ENCODE measurements around the gene CHST9. TPM values are rescaled to one million over a fixed set of nuclear protein-coding genes. Genes with fewer than 3 reads are reported as not detected.

Gene CHST9
- polyA plus RNA-seq, 1 donor from 2014 or later = 0.32 TPM

DNA sequence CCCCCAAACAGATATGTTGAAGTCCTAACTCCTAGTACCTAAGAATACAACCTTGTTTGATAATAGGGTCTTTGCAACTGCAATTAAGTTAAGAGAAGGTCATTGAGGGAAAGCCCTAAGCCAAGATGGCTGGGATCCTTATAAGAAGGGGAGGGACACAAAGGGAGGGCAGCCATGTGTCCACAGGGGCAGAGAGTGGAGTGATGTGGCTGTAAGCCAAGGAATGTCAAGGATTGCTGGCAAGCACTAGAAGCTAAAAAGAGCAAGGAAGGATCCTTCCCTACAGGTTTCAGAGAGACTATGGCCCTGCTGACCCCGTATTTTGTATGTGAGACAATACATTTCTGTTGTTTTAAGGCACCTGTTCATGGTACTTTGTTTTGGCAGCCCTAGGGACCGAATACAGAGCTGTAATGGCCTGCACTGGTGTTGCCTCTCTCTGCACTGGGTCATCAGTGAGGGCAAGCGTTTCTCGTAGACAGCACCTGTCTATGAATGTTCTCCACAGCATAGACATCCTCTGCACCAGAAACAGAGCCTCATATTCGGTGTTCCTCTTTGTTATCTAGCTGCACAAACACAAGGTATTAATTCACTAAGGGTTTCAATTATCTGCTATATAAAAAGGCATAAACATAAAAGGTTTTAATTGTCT, 244.2 kb downstream of the CHST9 start:
- Histone ChIP-seq H3F3A (ENCODE audit: insufficient read depth, low read length, poor library complexity, severe bottlenecking) (no peaks in the 10 kb centered on the region), H3K4me2 (ENCODE audit: low read length) (no peak overlapping the region), H3K4me3 (ENCODE audit: low read length) (no peak overlapping the region), H3K27me3 (ENCODE audit: insufficient read depth, low read depth, low read length) (no peaks in the 10 kb centered on the region), H3K79me2 (replicated peaks; ENCODE audit: insufficient read depth, low read length) (no peaks in the 10 kb centered on the region), H3K9me3 (ENCODE audit: low read length) (no peaks in the 10 kb centered on the region), H3K9me2 (ENCODE audit: insufficient read depth, low read length) (no peaks in the 10 kb centered on the region), H3K36me3 (ENCODE audit: insufficient read depth, low read length) (no peaks in the 10 kb centered on the region), H4K20me1 (ENCODE audit: insufficient read depth) (no peaks in the 10 kb centered on the region), H3K27ac (ENCODE audit: low read length) (no peak overlapping the region), H2AFZ (ENCODE audit: low read depth, low read length) (no peak overlapping the region), H3K9ac (ENCODE audit: low read length) (no peak overlapping the region)
- TF ChIP-seq TAF1 (IDR thresholded peaks at IDR 0.05; ENCODE audit: low read depth) = no peak
- TF ChIP-seq SMC3 (conservative IDR thresholded peaks at IDR 0.05; ENCODE audit: poor library complexity) = no peak
- no peak for TF ChIP-seq RAD21 (conservative IDR thresholded peaks at IDR 0.05)
- TF ChIP-seq MXI1 (conservative IDR thresholded peaks at IDR 0.05; ENCODE audit: poor library complexity, severe bottlenecking) = no peak
- no peak for TF ChIP-seq CTCF (IDR thresholded peaks at IDR 0.05; ENCODE audit: poor library complexity, severe bottlenecking)
- no peak for TF ChIP-seq POLR2AphosphoS5 (IDR thresholded peaks at IDR 0.05)

DNA sequence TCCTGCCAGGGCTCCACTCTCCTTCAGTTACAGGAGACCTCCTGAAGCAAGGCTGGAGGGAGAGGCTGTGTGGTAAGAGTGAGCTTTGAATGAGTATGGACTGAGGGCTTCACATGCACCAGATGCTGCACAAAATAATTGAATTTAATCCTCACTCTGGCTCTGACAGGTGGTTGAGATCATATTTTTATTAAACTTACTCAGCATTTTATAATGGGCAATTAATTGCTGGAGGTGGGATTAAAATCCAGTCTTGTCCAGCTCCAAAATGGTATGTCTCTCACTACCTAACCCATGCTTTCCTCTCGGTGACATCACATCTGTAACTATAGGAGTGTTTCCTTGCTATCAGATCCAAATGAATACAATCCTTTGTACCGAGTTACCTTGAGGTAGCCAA, 253.4 kb downstream of the CHST9 start:
- TF ChIP-seq CTCF (IDR thresholded peaks at IDR 0.05; ENCODE audit: poor library complexity, severe bottlenecking) = no peak
- TF ChIP-seq MXI1 (conservative IDR thresholded peaks at IDR 0.05; ENCODE audit: poor library complexity, severe bottlenecking) = no peak
- TF ChIP-seq POLR2AphosphoS5 (IDR thresholded peaks at IDR 0.05) = no peak
- TF ChIP-seq REST (IDR thresholded peaks at IDR 0.05; ENCODE audit: borderline replicate concordance) = no peak
- TF ChIP-seq EZH2 (IDR thresholded peaks at IDR 0.05; ENCODE audit: borderline replicate concordance, insufficient read depth, low read length, poor library complexity, severe bottlenecking) = no peak
- Histone ChIP-seq H3K79me2 (replicated peaks; ENCODE audit: insufficient read depth, low read length) (no peaks in the 10 kb centered on the region), H3K27ac (ENCODE audit: low read length) (no peak overlapping the region), H3K36me3 (ENCODE audit: insufficient read depth, low read length) (no peaks in the 10 kb centered on the region), H4K20me1 (ENCODE audit: insufficient read depth) (no peaks in the 10 kb centered on the region), H2AFZ (ENCODE audit: low read depth, low read length) (no peak overlapping the region), H3K27me3 (ENCODE audit: insufficient read depth, low read depth, low read length) (no peaks in the 10 kb centered on the region), H3F3A (ENCODE audit: insufficient read depth, low read length, poor library complexity, severe bottlenecking) (no peaks in the 10 kb centered on the region), H3K9me2 (ENCODE audit: insufficient read depth, low read length) (no peaks in the 10 kb centered on the region), H3K4me2 (ENCODE audit: low read length) (no peak overlapping the region), H3K9ac (ENCODE audit: low read length) (no peak overlapping the region), H3K9me3 (ENCODE audit: low read length) (no peaks in the 10 kb centered on the region), H3K4me3 (ENCODE audit: low read length) (no peak overlapping the region)

Measured in neural cell (in vitro differentiated cells).